GM12891 (cell line): ENCODE data around the gene DBN1.

Experiments
- POLR2A ChIP-seq: IDR thresholded peaks from 2 replicates; pipeline ENCODE4 v1.6.1; 2011; ENCODE audit warnings: low read depth, low read length, control low read depth
- TAF1 ChIP-seq: IDR thresholded peaks from 2 replicates; pipeline ENCODE4 v1.6.1; 2011; ENCODE audit warnings: low read depth, low read length, control low read depth

DNA sequence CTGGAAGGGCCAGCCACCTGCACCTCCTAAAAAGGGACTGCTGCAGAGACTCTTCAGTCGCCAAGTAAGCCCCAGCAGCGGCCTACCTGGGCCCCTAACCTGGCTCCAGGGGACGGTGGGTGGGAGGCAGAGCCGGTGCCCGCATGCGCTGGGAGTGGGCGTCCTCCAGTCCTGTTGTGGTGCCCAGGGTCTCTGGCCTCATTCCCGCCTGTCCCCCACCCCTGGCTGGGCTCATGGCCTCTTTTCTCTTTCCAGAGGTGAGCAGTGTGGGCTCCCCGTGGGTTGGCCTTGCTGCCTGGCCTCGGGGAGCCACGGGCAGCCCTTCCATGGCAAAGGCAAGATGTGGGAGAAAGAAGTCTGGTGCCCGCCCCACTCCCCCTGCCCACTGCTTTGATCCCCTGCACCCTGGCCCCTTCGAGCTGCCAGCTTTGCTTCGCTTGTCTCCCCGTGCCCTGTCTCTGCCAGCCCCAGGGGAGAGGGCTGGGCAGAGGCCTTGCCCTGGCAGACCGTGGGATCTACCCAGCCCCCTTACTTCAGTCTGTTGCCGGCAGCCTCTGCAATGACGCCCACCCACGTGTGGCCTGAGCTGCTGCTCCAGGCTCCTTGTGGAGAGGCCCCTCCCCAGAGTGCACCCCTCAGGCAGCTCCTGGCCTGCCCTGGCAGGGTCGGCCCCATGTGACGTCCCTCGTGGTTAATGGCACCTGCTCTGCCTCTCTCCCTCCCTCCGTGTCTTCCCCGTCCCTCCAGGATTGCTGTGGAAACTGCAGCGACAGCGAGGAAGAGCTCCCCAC, 32.2 kb downstream of the DBN1 start:
- no peak for TF ChIP-seq TAF1
- peak; percentile 13; the same call in 1 of the 2 replicates for TF ChIP-seq POLR2A
